GM18870 (cell line): ENCODE data around the gene THBD.

Experiments used
- ATAC-seq: cut with Tn5 transposase; IDR thresholded peaks from one replicate; pipeline ENCODE4 v1.9.1; 2021; ENCODE audit warnings: moderate library complexity; ENCODE audit not compliant: unreplicated experiment

Gene THBD, protein sequence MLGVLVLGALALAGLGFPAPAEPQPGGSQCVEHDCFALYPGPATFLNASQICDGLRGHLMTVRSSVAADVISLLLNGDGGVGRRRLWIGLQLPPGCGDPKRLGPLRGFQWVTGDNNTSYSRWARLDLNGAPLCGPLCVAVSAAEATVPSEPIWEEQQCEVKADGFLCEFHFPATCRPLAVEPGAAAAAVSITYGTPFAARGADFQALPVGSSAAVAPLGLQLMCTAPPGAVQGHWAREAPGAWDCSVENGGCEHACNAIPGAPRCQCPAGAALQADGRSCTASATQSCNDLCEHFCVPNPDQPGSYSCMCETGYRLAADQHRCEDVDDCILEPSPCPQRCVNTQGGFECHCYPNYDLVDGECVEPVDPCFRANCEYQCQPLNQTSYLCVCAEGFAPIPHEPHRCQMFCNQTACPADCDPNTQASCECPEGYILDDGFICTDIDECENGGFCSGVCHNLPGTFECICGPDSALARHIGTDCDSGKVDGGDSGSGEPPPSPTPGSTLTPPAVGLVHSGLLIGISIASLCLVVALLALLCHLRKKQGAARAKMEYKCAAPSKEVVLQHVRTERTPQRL

DNA sequence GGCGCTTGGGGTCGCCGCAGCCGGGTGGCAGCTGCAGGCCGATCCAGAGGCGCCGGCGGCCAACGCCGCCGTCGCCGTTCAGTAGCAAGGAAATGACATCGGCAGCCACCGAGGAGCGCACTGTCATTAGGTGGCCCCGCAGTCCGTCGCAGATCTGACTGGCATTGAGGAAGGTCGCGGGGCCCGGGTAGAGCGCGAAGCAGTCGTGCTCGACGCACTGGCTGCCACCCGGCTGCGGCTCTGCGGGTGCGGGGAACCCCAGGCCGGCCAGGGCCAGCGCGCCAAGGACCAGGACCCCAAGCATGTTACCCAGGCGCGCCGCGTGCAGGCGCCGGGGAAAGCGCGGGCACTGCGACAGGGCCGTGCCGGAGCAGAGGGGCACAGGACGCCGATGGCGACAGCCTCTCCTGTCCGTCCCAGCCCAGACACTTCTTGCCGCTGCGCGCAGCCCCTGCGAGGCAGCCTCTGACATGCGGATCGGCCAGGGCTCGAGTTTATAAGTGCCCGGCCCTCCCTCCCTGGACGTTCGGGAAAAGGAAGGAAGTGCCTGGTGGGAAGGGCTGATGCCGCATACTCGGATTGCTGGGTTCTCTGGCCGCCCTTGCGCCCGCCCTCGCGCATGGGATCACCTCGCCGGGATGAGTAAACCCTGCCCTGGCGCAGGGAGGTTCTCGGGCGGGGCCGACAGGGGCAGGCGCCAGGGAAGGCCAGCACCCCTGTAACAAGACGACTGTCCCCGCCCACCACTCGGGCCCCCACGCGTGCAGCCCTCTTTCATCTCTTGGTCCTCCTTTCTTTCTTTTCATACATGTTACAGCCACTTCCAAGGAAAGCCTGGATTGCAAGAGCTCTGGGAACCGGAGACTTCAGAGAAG, at the start of gene THBD:
THBD (minus strand) TSS at position 472 of the 875 bp plus-strand sequence; CDS start at position 304, 168 bp downstream.
- ATAC-seq, result no peak

DNA sequence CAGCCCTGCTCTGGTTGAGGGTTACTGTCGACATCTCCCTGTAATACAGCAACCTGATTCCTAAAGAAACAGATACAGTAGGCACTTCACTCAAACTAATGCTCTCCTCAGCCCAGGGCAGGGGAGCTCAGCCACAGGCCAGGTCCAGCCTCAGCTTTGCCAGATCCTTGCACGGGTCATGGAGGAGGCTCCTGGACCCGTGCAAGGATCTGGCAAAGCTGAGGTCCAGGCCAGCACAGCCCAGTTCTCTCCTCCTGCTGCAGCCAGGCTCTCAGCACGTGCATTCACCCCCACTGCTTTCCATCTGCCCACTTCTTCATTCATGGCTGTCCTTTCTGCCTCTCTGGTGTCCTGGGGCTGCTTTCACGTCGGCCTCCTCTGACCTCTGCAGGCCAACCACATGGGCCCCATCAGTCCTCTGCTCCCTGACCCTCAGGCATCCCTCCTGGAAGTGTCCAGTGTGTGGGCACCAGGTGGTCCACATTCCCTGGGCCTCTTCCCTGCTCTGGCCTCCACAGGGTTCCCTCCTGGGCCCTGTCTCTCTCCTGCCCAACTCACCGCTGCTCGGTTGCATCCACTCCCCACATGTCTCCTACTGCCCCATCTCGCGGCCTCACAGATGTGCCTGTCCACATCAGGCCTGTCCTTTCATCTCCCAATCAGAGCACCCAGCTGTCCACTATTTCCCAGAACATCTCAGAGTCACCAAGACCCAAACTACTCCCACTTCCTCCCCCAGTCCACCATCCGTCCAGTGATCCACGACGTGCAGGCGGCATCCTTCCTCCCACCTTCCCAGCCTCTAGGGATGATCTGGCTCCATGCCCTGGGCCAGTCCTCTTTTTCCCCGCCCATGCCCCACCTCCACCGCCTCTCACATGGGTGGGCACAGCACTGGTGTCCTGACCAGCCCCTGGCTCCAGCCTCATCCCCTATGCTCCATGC, 48.4 kb upstream of the THBD start:
- ATAC-seq, result no peak

DNA sequence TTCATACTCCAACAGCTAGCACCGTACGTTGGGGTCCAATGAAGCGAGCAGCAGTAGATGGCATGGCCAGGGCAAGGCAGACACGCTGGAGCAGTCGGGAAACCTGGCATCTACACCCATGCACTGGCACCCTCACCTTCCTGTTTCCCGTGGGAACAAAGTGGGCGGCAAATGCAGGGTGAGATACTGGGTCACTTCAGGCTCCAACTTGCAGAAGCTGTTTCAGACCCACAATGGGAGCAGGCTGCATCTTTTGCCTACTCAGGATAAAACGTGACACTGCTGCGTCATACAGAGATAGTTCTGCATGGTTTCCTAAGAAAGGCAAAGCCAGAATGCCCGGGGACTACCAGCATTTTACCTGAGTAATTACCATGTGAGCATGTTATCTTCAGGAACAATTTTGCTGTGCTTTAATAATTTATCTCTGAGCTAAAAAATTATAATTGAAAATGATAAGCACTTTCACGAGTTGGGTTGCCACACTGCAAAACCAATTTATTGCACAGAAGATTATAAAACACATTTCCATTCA, 47.6 kb upstream of the THBD start:
- ATAC-seq, result no peak

DNA sequence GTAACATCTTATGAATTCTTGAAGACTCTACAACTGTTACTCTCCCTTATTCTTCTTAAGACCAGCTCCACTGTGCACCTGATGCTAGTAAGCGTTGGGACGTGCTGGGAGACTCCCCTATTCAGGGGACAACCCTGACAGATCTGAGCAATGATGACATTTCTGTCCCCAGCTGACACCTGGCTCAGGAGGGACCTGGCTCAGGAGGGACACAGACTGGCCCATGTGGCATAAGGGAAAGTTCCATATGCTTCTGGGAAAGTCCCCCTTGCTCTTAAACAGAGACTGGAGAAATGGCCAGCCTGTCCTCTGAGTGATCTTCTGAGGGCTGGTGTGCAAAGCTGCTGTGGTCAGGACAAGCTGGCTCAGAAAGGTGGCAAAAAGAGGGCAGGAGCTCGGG, 46.6 kb upstream of the THBD start:
- no peak for ATAC-seq

DNA sequence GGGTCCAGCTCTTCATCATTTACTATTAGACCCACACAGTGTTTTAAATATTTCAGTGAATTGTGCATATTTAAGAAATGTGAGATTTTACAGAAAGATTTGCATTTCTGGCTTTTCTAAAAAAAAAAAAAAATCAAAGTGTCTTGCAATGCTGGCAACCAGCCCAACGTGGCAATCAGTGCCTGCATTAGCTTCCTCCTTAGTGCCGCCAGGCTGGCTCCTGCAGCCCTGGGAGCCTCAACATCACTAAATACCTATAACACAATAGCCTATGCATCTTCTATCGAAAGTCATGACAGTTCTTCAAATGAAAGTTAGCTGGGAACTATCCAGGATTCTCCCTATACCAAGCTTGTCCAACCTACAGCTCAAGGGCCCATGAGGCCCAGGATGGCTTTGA, 46.0 kb upstream of the THBD start:
- ATAC-seq, result no peak

DNA sequence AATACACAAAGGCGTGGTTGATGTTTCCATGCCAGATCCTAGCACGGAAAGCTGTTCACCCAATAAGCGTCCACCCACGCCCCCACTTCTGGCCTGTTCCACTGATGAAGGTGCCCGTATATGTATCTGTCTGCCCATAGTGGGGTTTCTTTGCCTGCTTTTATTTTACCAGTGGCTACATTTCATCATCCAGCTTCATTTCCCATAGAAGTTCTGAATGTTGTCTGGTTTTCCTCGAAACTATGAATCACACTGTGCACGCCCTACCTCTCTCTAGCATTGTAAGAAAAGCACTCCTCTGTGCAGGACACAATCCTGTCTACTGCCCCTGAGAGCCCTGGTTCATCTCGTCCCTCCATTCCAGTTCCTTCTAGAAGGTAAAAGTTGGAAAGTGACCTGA, 45.5 kb upstream of the THBD start:
- no peak for ATAC-seq

DNA sequence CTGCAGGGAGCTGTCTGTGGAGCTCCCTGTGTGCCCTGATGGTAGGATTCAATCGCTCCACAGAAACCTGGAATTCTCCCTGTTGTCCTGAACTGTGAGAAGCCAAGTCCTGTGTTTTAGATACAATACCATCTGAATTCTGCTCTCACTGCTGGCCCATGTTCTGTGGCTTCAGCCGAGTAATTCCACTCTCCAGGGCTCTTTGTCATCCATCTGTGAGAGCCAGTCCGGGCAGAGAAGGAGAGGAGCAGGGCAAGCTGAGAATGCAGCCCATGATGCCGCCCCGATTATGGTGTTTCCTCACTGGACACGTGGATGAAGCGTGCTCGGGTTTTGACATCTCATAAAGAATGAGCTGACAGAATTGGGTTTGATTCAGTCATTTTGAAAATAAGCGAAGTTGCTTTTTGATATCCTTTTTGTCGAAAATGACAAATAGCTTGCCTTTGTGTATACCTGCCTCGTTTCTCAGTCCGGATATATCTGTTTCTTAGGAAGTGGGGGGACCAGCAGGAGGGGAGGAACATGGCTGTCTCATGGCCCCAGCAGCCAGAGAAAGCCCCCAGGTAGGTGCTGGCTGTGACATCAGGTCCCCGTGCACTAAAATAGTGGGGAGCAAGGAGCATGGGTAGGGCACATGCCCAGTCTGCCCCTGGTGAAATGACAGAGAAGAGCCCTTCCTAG, 44.9 kb upstream of the THBD start:
- ATAC-seq, result no peak

DNA sequence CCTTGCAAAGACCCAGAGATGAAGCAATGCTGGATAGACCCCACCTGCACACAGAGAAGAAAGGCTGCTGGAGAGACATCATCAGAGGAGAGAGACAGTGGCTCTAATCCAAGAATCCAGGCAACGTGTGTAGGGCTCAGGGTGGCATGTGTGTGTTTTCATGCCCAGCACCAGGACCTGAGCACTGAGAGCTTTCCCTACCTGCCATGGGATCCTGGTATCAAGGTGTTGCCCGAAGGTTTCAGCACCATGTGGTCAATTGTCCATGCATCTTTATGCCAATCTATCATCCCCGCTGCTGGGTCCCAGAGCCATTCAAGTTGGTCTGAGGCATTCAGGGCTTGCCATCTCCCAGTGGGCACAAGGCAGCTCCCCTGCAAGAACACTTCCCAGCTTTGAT, 44.1 kb upstream of the THBD start:
- no peak for ATAC-seq

DNA sequence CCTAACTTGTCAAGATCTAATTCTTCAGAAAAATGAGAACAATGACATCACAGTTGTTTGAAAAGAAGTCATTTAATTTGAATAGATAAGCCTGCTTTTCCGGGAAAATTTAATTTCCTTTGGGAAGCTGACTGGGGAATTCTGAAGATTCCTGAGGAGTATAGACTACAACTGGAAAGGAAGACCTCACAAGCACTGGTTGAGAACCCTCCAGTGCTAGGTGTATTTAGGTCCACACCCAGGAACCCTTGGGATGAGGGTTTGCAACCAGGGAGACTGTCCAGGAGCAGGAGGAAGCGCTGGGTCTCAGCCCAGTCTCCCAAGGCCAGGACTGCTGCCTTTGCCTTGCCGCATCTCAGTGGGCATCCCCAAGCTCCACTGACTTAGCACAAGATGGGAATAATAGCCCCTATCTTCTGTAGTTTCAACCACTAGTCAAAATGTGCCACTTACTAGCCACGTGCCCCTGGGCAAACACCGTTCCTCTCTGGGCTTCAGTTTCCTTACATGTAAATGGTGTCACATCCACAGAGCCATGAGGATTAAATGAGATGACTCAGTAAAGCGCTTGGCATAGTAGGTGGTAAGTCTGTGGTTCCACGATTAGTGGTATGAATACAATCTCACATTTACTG, 43.5 kb upstream of the THBD start:
- no peak for ATAC-seq

DNA sequence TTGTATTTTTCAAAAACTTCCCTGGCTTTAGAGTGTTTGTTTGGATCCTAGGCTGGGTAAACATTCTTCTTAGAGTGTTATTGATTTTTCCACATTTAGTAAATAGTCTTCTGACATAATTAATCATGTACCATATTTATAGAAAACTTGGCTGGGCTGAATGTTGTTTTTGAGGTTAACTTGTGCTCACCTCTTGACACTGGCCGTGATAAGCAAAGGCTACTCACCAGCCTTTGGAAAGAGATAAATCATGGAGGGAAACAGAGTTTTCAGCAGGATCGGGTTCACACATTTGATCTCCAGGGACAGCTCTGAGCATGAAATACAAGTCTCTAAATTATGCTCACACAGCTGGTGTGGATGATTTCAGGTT, 42.9 kb upstream of the THBD start:
- no peak for ATAC-seq

DNA sequence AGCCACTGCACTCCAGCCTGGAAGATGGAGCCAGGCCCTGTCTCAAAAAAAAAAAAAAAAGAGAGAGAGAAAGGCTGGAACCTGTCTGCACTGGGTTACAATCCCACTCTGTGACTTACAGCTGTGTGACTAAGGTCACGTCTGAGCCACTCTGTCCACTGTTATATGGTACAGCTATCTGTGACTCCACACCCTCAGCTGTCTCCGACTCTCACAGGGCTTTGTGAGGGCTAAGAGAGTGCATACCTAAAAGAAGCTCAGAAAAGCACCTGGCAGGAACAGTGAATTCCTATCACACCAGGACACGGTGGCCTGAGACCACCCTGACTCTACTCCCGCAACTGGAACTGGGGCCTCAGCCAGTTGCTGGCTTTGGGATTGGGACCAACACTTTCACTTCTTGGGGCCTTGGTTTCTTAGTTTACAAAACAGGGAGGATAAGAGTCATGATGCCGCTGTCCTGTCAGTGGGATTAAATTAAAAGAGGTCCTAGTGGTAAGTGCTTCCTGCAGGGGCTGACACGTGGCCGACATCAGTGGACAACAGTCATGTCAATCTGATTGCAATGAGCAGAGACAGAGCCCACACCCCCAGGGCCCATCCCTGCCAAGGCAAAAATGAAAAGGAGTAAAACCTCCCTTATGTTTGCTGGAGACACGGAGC, 42.4 kb upstream of the THBD start:
- ATAC-seq, result no peak

DNA sequence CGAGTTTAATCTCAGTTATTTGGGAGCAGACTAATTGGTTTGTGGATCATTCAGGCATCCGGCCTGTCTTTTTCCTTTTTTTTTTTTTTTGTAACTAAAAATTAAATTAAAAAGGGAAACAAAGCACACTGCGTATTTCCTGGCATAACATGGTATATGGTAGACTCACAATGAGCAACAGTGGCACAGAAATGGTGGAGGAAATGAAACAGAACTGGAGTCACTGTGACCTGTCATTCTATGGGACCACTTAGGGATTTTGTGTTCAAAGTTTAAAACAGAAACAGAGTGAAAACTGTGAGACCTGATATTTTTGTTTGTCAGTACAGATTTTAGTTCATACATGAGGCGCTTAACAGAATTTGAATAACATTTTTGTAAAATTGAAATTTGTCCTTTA, 41.4 kb upstream of the THBD start:
- ATAC-seq, result no peak

DNA sequence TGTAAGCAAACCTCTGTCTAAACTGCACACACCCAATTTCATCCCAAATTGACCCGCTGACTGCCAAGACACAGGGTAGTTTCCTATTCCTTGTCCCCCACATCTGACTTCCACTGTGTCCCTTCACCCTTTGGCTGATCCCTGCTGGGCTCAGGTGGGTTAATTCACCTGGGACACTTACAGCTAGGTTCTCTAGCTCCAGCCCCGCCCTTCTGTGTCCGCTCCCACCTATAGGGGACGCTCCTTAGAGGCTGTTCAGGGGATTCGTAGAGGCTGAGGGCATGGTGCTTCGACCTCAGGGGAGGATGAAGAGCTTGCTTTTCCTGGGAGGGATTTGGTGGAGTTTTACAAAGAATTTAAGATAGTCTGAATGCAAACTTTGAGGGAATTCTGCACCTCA, 40.7 kb upstream of the THBD start:
- no peak for ATAC-seq

DNA sequence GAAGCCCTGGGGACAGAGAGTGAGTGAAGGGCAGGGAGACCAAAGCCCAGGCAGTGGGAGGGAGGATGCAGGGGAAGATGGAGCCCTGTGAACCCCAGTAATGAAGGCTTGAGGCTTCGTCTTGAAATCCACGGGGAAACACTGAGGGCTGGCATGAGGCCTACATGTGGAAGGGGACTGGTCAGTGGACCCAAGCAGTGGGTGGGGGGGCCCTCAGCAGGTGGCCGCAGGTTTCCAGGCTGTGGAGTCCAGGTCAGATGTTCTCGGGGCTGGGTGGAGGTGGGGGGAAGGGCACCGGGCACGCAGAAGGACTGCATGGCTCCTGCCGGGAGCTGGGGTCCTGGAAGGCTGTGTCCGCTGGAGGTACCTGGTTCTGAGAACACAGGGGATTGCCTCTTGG, 39.4 kb upstream of the THBD start:
- no peak for ATAC-seq

DNA sequence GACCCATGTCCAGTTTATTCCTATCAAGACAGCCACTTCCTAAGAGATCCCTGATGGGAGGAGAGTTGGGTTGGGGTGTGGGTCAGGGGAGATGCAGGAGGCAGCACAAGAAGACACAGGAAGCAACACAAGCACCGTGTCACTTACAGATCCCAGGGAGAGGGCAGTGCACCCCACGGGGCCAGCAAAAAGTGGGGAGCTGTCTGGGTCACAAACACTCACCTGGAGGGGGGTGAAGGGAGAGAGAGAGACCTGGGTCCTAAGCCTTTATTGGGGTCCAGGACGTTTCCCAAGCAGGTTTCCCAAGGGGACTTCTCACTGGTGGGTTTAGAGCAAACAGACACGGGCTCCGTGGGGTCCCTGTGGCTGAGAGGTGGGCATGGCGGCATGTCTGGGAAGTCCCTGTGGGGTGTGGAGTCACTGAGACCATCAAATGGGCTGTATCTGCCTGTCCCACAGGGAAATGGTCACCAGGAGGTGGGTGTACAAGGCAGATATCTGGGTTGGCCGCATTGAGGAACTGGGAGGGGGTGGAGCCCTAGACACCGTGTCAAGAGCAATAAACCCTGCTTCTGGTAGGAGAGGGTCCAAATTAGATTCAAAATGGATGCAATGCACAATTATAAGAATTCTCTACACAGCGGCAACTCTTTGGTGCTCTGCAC, 38.2 kb upstream of the THBD start:
- ATAC-seq, result no peak

DNA sequence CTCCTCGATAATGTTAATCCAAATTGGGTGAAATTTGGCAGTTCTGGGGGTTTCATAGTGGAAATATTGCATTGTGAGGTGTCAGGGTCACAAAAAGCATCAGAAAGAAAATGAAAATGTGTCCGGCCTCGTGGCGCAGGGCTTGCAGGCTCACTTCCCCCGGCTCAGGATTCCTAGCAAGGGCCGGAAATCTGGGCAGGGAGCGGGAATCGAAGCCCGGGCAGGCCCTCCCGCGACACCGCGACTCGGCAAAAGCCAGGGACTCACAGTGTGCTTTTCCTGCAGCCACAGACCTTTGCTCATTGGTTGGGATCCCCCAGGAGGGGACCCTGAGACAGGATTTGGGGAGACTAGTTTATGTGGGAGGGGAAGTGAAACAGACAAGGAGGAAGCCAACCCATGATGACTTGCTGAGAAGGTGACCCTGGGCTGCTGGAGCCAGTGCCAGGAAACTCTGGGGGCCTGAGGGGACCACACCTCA, 37.5 kb upstream of the THBD start:
- no peak for ATAC-seq

DNA sequence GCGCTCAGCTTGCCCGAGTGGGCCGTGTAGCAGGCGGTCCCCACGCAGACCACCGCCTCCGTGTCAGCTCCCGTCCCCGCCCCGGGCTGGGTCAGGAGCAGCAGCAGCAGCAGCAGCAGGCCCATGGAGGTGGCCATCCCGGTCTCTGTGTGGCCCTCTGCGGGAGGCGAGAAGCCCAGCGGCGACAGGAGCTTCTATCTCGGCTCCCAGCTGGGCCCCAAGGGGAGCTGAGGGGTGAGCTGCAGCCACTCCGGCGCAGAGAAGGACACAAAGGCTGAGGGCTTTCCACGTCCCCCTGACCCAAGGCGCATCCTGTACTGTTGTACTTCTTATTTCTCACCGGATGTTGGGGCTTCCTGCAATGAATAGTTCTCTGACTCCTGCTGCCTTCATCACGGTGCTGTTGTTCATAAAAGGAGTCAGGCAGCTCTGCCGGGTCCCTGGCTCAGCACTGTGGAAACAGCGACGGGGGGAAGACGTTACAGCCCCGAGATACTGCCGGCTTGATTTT, 36.6 kb upstream of the THBD start, which contains the start of gene CD93:
CD93 (minus strand) TSS at position 269 of the 511 bp plus-strand sequence; CDS start at position 137, 132 bp downstream.
- no peak for ATAC-seq
